HUES6 (cell line): ENCODE results near the gene SDC3.
A peak's percentile ranks its signal among the peaks of the same experiment; 100 is the strongest.

Experiments used
- H3K27ac ChIP-seq: 2 replicates; pipeline ENCODE4 v1.7.0; 2013; ENCODE audit warnings: low read depth, mild to moderate bottlenecking, low read length, inconsistent platforms
- H3K27me3 ChIP-seq: 2 replicates; pipeline ENCODE4 v1.6.1; 2013; ENCODE audit warnings: low read length; ENCODE audit not compliant: control insufficient read depth, insufficient read depth
- H3K36me3 ChIP-seq: 2 replicates; pipeline ENCODE4 v1.6.1; 2013; ENCODE audit warnings: low read length; ENCODE audit not compliant: control insufficient read depth, insufficient read depth
- H3K4me1 ChIP-seq: 2 replicates; pipeline ENCODE4 v1.6.1; 2013; ENCODE audit warnings: low read length; ENCODE audit not compliant: control insufficient read depth, insufficient read depth
- H3K4me3 ChIP-seq: 2 replicates; pipeline ENCODE4 v1.5.1; 2013; ENCODE audit warnings: low read depth, low read length
- H3K9ac ChIP-seq: one replicate; pipeline ENCODE4 v1.6.1; 2013; ENCODE audit warnings: mild to moderate bottlenecking, low read length
- H3K9me3 ChIP-seq: 2 replicates; pipeline ENCODE4 v1.6.1; 2013; ENCODE audit warnings: low read depth, low read length; ENCODE audit not compliant: control insufficient read depth, insufficient read depth

SDC3 gene

DNA sequence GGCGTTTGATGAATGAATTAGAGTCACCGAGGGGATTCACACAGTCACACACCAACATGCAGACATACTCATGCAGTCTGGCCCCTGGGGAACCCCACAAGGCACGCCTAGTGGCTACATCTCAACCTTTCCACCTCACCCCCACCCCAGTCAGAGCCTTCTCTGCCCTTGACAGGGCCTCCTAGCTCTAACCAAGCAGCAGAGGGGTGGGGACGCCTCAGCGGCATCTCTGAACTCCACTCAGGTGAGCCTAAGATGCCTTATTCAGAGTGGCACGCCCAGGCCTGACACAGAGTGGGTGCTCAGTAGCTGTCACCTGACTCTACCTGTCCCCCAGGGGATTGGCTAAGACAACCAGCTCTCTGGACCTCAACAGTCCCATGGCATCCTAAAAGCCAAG lies 3.7 kb upstream of the SDC3 start:
- H3K9me3 ChIP-seq, result no peaks in the 10 kb centered on the region
- no peak overlapping the region for H3K4me3 ChIP-seq
- H3K27me3 ChIP-seq, result peaks cover 16% of the 10 kb centered on the region
- no peaks in the 10 kb centered on the region for H3K36me3 ChIP-seq
- peaks cover 27% of the 10 kb centered on the region for H3K4me1 ChIP-seq
- H3K9ac ChIP-seq, result no peak overlapping the region
- no peak overlapping the region for H3K27ac ChIP-seq

DNA sequence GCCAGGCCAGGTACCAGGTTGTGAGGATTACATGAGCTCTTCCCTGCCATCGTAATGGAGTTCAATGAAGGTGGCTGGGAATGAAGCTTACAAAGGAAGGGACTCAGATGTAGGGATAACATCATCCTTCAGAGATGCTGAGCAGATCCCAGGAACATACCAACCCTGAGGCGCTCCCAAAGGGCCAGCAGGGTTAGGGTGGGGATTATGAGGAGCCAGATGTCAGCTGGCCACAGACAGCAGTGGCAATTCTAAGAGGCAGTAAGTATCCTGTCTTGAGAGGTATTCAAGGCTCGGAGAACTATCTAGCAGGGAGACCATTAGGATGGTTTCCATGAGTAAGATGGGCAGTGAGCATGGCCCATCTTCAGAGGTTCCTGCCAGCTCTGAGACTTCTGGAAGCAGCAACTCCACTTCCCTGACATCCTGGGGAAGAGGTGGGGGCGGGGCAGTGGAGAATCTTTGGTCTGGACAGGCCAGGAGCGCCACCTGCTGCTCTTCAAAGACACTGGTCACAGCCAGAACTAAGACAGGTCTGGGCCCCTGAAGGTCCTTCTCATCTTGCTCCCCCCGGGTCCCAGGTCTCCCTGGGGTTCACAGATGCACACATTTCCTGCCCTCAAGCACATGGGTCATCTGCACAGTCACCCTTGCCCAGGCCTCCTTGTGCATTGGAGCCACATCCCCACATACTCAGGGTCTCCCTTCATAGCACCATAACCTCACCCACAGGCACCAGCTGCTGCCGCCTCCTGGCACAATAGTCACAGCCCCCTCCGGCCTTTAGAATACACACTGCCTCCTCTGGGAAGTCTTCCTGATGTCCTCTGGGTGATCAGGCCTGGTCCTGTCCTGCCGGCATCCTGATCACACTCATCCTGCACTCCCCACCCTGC lies 2.7 kb upstream of the SDC3 start:
- Histone ChIP-seq H3K4me3 (no peak overlapping the region), H3K36me3 (no peaks in the 10 kb centered on the region), H3K27me3 (peaks cover 21% of the 10 kb centered on the region), H3K9ac (no peak overlapping the region), H3K9me3 (no peaks in the 10 kb centered on the region), H3K27ac (no peak overlapping the region), H3K4me1 (peaks cover 33% of the 10 kb centered on the region)

DNA sequence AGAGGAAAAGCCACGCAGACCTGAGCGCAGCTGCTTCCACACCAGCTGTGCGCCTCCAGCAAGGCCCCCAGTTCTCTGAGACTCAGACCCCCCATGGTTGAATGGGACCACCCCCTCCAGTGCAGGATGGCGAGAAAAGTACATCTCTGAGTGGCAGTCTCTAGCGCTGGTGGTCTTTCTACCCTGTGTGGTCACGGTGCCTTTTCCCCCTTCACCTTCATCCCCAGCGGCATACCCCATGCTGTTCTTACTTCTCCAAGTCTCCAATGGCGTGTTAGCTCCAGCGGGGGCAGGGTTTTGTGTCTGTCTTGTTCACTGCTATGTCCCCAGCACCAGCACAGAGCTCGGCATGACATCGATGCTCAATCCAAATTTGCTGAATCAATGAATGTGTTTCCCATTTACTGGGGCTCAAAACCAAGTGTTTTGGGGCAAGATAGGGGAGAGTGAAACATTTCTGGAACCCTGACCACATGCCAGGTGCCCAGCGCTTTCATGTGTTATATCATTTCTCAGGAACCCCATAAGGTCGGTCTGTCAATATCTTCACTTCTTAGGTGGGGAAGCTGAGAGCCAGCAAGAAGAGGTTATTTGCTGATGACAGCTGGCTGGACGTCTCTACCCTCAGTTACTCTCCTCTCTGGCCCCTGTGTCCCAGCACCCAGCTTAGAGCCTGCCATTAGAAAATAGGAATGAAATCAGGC lies 959 bp upstream of the SDC3 start:
- Histone ChIP-seq H3K4me3 (peak overlapping the region; percentile 60), H3K27ac (no peak overlapping the region), H3K9me3 (no peaks in the 10 kb centered on the region), H3K4me1 (peaks cover 44% of the 10 kb centered on the region), H3K9ac (no peak overlapping the region), H3K36me3 (no peaks in the 10 kb centered on the region), H3K27me3 (peaks cover 21% of the 10 kb centered on the region)

DNA sequence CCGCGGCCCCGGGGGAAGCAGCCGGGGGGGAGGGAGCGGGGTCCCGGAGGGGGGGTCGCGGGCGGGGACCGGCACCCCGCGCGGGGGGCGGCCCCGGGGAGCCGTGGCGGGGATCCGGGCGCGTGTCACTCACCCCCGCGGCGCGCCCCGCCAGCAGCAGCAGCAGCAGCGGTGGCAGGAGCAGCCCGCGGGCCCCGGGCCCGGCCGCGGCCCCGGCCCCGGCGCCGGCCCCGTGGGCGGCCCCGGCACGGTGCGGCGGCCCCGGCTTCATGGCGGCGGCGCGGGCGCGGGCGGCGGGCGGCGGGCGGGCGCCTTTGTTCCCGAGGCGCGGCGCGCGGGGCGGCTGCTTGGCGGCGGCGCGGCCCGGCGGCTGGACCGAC lies 252 bp downstream of the SDC3 start:
- H3K27me3 ChIP-seq, result peaks cover 21% of the 10 kb centered on the region
- no peaks in the 10 kb centered on the region for H3K36me3 ChIP-seq
- H3K9me3 ChIP-seq, result no peaks in the 10 kb centered on the region
- H3K9ac ChIP-seq, result no peak overlapping the region
- no peak overlapping the region for H3K27ac ChIP-seq
- H3K4me1 ChIP-seq, result peaks cover 49% of the 10 kb centered on the region
- peak overlapping the region; percentile 69; the same call in 1 of the 2 replicates for H3K4me3 ChIP-seq

DNA sequence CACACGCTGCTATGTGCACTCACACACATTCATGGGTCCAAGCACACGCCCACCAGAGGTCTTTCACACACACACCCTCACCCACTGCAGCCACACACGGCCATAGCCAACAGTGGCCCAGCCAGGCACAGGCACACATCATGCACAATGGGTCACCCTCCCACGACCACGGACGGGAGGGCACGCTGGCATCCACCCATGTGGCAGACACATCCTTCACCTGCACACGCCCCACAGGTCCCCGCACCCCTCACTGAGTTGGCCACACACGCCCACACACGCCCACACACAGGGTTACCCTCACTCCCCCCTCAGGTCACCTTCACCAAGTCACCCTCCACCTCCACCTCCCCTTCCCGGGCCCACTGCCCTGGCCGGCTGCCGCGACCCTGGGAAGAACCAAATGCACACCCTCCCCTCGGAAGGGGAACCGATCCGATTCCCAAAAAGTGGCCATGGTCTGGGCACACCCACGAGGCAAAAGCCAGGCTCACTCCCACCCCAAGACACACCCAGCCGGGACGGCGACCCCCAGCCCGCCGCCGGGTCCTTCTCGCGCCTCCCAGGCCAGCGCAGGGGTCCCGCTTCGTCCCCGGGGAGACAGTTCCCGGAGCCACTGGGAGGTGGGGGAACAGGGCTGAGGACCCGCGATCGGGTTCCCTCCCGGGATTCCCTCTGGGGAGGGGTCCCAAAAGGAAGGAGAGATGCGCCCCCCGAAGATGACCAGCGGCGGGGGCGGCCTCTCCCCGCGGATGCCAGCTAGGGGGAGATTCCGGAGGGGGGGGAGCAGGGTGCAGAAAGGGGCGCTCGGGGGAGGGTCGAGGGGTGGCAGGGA lies 860 bp downstream of the SDC3 start:
- Histone ChIP-seq H3K27me3 (peaks cover 21% of the 10 kb centered on the region), H3K36me3 (no peaks in the 10 kb centered on the region), H3K27ac (no peak overlapping the region), H3K9ac (peak overlapping the region; percentile 39), H3K4me3 (peak overlapping the region; percentile 69), H3K4me1 (peaks cover 55% of the 10 kb centered on the region), H3K9me3 (no peaks in the 10 kb centered on the region)

DNA sequence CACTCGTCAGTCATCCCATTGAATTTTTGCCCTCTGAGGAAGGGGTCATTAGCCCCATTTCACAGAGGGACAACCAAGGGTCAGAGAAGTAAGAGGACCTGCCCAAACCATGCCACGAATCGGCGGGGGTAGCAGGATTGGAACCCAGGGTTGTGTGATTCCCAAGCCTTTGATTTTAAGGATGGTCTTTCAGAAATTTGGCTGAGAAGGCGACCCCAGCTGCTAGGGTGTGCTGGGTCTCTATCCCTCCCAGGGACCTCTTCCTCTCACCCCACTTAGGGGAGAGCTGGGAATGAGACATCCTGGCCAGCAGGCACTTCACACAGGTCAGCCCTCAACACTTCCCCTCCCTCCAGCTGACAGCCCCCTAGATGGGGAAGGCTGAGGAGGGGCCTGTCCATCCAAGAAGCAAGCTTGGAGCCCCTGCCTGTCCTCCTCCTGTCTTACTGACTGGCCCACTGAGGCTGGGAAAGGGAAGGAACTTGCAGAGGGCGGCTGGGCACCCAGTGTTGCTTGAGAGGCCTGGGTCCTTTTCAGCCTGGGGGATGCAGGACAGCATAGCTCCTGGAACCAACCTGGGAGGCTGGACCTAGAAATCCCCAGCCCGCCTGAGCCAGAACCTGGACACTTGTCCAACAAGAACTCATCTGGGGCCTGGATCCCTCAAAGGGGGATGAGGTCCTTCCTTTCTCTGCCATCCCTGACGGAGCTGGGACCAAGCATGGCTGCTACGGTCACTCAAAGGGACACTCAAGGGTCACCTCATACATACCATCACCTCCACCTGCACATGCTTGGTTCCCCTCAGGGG lies 1.7 kb downstream of the SDC3 start:
- peaks cover 64% of the 10 kb centered on the region for H3K4me1 ChIP-seq
- no peak overlapping the region for H3K27ac ChIP-seq
- no peaks in the 10 kb centered on the region for H3K36me3 ChIP-seq
- no peak overlapping the region for H3K9ac ChIP-seq
- H3K27me3 ChIP-seq, result peaks cover 21% of the 10 kb centered on the region
- peak overlapping the region; percentile 69 for H3K4me3 ChIP-seq
- H3K9me3 ChIP-seq, result no peaks in the 10 kb centered on the region

DNA sequence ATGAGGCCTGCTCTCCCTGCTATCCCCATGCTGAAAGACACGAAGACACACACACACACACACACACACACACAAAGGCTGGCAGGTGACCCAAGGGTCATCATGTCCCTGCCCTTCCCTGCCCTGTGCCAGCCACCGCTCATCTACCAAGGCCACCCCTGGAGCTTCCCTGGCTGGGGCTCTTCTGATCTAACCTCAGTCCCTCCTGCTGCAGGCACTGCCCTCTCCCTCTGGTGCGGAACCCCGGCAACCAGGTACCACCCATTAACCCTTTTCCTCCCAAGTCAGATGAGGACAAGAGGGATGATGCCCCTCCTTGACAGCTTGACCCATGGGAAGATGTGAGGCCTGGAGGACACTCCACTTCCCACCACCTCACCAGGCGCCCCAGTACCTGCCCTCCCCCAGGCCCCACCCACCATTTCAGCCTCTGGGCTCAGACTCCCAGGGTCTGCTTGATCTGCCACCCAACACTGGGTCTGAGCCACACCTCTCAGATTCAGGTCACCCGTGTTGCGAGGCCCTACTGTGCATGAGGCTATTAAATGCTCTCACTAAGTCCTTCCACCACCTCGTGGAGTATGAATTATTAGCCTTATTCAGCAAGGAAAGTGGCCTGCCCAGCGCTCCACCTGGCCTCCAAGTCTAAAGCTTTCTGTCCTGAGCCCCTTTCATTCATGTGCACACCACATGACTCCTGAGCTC lies 2.5 kb downstream of the SDC3 start:
- Histone ChIP-seq H3K36me3 (no peaks in the 10 kb centered on the region), H3K4me1 (peaks cover 67% of the 10 kb centered on the region), H3K9me3 (no peaks in the 10 kb centered on the region), H3K4me3 (no peak overlapping the region), H3K27ac (no peak overlapping the region), H3K9ac (no peak overlapping the region), H3K27me3 (peaks cover 21% of the 10 kb centered on the region)

DNA sequence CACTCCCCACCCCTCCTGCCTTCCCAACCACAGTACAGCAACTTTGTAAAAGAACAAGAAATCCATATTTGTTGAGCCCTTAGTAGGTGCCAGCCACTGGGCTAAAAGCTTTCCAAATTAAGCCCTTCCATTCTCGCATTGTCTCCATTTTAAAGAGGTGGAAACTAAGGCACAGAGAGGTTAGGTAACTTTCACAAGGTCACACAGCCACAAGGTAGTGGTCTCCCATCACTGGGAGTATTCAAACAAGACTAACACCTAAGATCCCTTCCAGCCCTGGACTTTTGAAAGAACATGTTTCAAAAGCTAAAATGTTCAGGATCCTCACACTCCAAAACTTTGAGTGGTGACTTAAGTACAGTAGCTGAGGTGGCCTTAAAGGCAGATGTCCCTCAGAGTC lies 3.2 kb downstream of the SDC3 start:
- Histone ChIP-seq H3K9ac (no peak overlapping the region), H3K9me3 (no peaks in the 10 kb centered on the region), H3K4me3 (no peak overlapping the region), H3K36me3 (no peaks in the 10 kb centered on the region), H3K27ac (no peak overlapping the region), H3K27me3 (peaks cover 21% of the 10 kb centered on the region), H3K4me1 (peaks cover 62% of the 10 kb centered on the region)

DNA sequence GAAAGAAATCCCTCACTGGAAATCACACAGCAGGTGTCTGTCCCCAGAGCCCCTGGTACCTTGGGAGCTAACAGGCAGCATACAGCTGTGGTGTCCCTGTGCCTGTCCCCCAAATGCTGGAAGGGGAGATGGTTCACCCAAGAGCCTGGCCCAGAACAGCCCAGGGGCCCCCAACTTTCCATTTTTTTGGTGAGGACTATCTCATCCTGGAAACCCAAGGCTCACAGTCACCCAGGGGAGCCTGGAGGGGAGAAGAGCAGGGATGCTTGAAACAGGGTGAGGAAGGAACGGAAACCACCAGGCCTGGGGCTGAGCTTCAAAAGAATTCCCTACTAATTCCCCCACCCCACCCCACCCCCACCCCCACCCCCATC lies 3.6 kb downstream of the SDC3 start:
- Histone ChIP-seq H3K9ac (no peak overlapping the region), H3K27ac (no peak overlapping the region), H3K4me3 (no peak overlapping the region), H3K27me3 (peaks cover 21% of the 10 kb centered on the region), H3K9me3 (no peaks in the 10 kb centered on the region), H3K36me3 (no peaks in the 10 kb centered on the region), H3K4me1 (peaks cover 60% of the 10 kb centered on the region)
